GM12878 (cell line): ENCODE measurements around the gene MEIS2. TPM values are rescaled to one million over a fixed set of nuclear protein-coding genes. Genes with fewer than 3 reads are reported as not detected.

Source experiments
- ATF7 ChIP-seq: fragments of 450-650 bp; IDR thresholded peaks from 2 replicates; pipeline ENCODE4 v1.6.1; 2016; ENCODE audit warnings: low read depth, mild to moderate bottlenecking
- BHLHE40 ChIP-seq, 2 experiments: fragments of 450-650 bp in 1 of 2; IDR thresholded peaks; 2 replicates each; pipeline ENCODE4 v1.6.1; 2011 to 2017; ENCODE audit warnings: low read depth in 2 of 2, borderline replicate concordance in 1 of 2, improper control_type of control experiment in 1 of 2, low read length in 1 of 2, mild to moderate bottlenecking in 1 of 2
- CHD2 ChIP-seq: IDR thresholded peaks from 2 replicates; pipeline ENCODE4 v1.6.1; 2011; ENCODE audit warnings: low read depth, low read length, improper control_type of control experiment, borderline replicate concordance
- ESRRA ChIP-seq: IDR thresholded peaks from 2 replicates; pipeline ENCODE4 v1.6.1; 2012; ENCODE audit warnings: mild to moderate bottlenecking, low read length, improper control_type of control experiment
- NR2C1 ChIP-seq: fragments of 450-650 bp; IDR thresholded peaks from 2 replicates; pipeline ENCODE4 v1.6.1; 2017; ENCODE audit warnings: antibody characterized with exemption, mild to moderate bottlenecking, moderate library complexity
- PAX5 ChIP-seq: IDR thresholded peaks from 2 replicates; pipeline ENCODE4 v1.6.1; 2011; ENCODE audit warnings: low read depth, low read length, borderline replicate concordance
- POLR2AphosphoS5 ChIP-seq: IDR thresholded peaks from 2 replicates; pipeline ENCODE4 v1.6.1; 2011; ENCODE audit warnings: mild to moderate bottlenecking, low read length, inconsistent platforms
- RAD21 ChIP-seq: IDR thresholded peaks from 2 replicates; pipeline ENCODE4 v1.6.1; 2011; ENCODE audit warnings: mild to moderate bottlenecking, low read depth, low read length, moderate library complexity; ENCODE audit not compliant: insufficient read depth
- RELA ChIP-seq: fragments of 450-650 bp; IDR thresholded peaks from 2 replicates; pipeline ENCODE4 v1.8.0; 2014; ENCODE audit warnings: borderline replicate concordance; ENCODE audit not compliant: partially characterized antibody
- SMARCA5 ChIP-seq: fragments of 450-650 bp; IDR thresholded peaks from 2 replicates; pipeline ENCODE4 v1.6.1; 2017; ENCODE audit warnings: mild to moderate bottlenecking
- SP1 ChIP-seq: IDR thresholded peaks from one replicate; pipeline ENCODE4 v1.6.1; 2011; ENCODE audit warnings: low read depth, low read length
- SUZ12 ChIP-seq: fragments of 200-600 bp; sonication (generic); IDR thresholded peaks from one replicate; pipeline ENCODE4 v1.6.1; 2018; ENCODE audit warnings: antibody characterized with exemption, mild to moderate bottlenecking; ENCODE audit not compliant: unreplicated experiment
- TCF7 ChIP-seq: IDR thresholded peaks from 2 replicates; pipeline ENCODE4 v1.6.1; 2014; ENCODE audit warnings: antibody characterized with exemption, borderline replicate concordance
- YBX1 ChIP-seq: fragments of 450-650 bp; IDR thresholded peaks from 2 replicates; pipeline ENCODE4 v1.6.1; 2016; ENCODE audit warnings: antibody characterized with exemption
- ZZZ3 ChIP-seq: IDR thresholded peaks from 2 replicates; pipeline ENCODE4 v1.6.1; 2011; ENCODE audit warnings: low read depth; ENCODE audit not compliant: control insufficient read depth, insufficient read length
- polyA plus RNA-seq, 11 experiments: library from polyadenylated mRNA; depleted of rRNA in 4 of 11; unstranded in 6 of 11; stranded (reverse) in 5 of 11; fragments of >200 nt; fragmentation: Nextera tagmentation in 4 of 11; fragmentation: Illumina TruSeq in 1 of 11; extraction: Ambion mirVana in 4 of 11; extraction: Trizol in 1 of 11; gene quantifications; 1 replicate in 1 of 11; 2 replicates in 10 of 11; pipeline versions ENCODE4 v1.2.1 to v1.2.3, GENCODE V29; 2011 to 2016; ENCODE audit warnings: inconsistent platforms in 2 of 11, missing spikeins in 2 of 11, low read depth in 1 of 11
- total RNA-seq, 4 experiments: library from RNA; depleted of rRNA in 3 of 4; stranded (reverse); fragments of >200 nt in 3 of 4; fragmentation: Illumina TruSeq in 1 of 4; extraction: Trizol in 1 of 4; gene quantifications; 2 replicates each; pipeline versions ENCODE4 v1.2.1 to v1.2.3, GENCODE V29; 2013 to 2021
- TF ChIP-seq, protein P1 (sequence below): fragments of 450-650 bp; IDR thresholded peaks from 2 replicates; pipeline ENCODE4 v1.6.1; 2017; ENCODE audit warnings: mild to moderate bottlenecking, low read depth, inconsistent platforms; ENCODE audit not compliant: poor library complexity, severe bottlenecking
- TF ChIP-seq, protein P2 (sequence below): fragments of 450-650 bp; IDR thresholded peaks from 2 replicates; pipeline ENCODE4 v1.6.1; 2018; ENCODE audit warnings: mild to moderate bottlenecking, low read depth, moderate library complexity; ENCODE audit not compliant: partially characterized antibody
- TF ChIP-seq, protein P3 (sequence below): IDR thresholded peaks from 2 replicates; pipeline ENCODE4 v1.6.1; 2012; ENCODE audit warnings: low read depth, low read length, improper control_type of control experiment
- TF ChIP-seq, protein P4 (sequence below): fragments of 150-350 bp; IDR thresholded peaks from 2 replicates; pipeline ENCODE4 v1.6.1; 2014; ENCODE audit warnings: mild to moderate bottlenecking, low read depth, low read length
- TF ChIP-seq, protein P5 (sequence below): IDR thresholded peaks from 2 replicates; pipeline ENCODE4 v1.6.1; 2011; ENCODE audit warnings: low read depth, low read length, improper control_type of control experiment, borderline replicate concordance
- TF ChIP-seq, protein P6 (sequence below): fragments of 450-650 bp; IDR thresholded peaks from 2 replicates; pipeline ENCODE4 v1.6.1; 2016; ENCODE audit warnings: mild to moderate bottlenecking

MEIS2 gene
- total and polyA plus RNA-seq, 10 of the 15 experiments (the other 5 are each of a cell fraction or from before 2014, with no cell fraction given): 9.2 to 54.0 (median 20.4) TPM

DNA sequence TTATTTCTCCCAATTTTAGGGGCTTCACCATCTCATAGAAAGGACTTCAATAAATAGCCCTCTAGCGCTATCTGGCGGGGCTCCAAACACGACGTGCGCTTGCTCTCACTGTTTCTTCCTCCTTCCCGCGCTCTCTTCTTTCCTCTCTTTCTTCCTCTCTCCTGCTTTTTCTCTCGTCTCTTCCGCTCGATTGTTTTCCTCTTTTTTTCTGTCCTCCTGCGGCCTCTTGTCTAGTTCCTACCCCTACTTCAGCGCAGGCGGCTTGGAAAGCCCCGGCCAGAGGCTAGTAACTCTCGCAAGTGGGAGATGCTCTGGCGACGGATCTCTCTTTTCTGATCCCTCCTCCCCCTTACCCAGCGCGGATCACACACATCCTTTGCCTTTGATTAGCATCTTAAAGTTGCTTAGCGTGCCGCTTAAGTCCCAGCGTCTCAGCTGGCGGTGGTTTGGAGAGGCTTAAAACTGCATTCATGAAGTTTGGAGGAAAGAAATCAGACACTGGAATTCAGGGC lies 6.2 kb upstream of the MEIS2 start (continued):
- no peak for TF ChIP-seq SMARCA5
- TF ChIP-seq, protein P1, sequence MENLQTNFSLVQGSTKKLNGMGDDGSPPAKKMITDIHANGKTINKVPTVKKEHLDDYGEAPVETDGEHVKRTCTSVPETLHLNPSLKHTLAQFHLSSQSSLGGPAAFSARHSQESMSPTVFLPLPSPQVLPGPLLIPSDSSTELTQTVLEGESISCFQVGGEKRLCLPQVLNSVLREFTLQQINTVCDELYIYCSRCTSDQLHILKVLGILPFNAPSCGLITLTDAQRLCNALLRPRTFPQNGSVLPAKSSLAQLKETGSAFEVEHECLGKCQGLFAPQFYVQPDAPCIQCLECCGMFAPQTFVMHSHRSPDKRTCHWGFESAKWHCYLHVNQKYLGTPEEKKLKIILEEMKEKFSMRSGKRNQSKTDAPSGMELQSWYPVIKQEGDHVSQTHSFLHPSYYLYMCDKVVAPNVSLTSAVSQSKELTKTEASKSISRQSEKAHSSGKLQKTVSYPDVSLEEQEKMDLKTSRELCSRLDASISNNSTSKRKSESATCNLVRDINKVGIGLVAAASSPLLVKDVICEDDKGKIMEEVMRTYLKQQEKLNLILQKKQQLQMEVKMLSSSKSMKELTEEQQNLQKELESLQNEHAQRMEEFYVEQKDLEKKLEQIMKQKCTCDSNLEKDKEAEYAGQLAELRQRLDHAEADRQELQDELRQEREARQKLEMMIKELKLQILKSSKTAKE: peak; percentile 18
- TF ChIP-seq, protein P2, sequence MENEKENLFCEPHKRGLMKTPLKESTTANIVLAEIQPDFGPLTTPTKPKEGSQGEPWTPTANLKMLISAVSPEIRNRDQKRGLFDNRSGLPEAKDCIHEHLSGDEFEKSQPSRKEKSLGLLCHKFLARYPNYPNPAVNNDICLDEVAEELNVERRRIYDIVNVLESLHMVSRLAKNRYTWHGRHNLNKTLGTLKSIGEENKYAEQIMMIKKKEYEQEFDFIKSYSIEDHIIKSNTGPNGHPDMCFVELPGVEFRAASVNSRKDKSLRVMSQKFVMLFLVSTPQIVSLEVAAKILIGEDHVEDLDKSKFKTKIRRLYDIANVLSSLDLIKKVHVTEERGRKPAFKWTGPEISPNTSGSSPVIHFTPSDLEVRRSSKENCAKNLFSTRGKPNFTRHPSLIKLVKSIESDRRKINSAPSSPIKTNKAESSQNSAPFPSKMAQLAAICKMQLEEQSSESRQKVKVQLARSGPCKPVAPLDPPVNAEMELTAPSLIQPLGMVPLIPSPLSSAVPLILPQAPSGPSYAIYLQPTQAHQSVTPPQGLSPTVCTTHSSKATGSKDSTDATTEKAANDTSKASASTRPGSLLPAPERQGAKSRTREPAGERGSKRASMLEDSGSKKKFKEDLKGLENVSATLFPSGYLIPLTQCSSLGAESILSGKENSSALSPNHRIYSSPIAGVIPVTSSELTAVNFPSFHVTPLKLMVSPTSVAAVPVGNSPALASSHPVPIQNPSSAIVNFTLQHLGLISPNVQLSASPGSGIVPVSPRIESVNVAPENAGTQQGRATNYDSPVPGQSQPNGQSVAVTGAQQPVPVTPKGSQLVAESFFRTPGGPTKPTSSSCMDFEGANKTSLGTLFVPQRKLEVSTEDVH: no peak
- no peak for TF ChIP-seq ESRRA
- no peak for TF ChIP-seq NR2C1
- TF ChIP-seq RELA: no peak
- TF ChIP-seq SP1: no peak
- TF ChIP-seq BHLHE40 (IDR thresholded peaks at IDR 0.05; ENCODE audit: borderline replicate concordance in 1 of 2, low read depth in 2 of 2, low read length in 1 of 2): no peak
- TF ChIP-seq CHD2: no peak
- TF ChIP-seq, protein P3, sequence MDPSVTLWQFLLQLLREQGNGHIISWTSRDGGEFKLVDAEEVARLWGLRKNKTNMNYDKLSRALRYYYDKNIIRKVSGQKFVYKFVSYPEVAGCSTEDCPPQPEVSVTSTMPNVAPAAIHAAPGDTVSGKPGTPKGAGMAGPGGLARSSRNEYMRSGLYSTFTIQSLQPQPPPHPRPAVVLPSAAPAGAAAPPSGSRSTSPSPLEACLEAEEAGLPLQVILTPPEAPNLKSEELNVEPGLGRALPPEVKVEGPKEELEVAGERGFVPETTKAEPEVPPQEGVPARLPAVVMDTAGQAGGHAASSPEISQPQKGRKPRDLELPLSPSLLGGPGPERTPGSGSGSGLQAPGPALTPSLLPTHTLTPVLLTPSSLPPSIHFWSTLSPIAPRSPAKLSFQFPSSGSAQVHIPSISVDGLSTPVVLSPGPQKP: no peak
- TF ChIP-seq YBX1: no peak
- TF ChIP-seq, protein P4, sequence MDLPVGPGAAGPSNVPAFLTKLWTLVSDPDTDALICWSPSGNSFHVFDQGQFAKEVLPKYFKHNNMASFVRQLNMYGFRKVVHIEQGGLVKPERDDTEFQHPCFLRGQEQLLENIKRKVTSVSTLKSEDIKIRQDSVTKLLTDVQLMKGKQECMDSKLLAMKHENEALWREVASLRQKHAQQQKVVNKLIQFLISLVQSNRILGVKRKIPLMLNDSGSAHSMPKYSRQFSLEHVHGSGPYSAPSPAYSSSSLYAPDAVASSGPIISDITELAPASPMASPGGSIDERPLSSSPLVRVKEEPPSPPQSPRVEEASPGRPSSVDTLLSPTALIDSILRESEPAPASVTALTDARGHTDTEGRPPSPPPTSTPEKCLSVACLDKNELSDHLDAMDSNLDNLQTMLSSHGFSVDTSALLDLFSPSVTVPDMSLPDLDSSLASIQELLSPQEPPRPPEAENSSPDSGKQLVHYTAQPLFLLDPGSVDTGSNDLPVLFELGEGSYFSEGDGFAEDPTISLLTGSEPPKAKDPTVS: no peak
- no peak for TF ChIP-seq POLR2AphosphoS5
- TF ChIP-seq RAD21: peak; percentile 74
- TF ChIP-seq, protein P5, sequence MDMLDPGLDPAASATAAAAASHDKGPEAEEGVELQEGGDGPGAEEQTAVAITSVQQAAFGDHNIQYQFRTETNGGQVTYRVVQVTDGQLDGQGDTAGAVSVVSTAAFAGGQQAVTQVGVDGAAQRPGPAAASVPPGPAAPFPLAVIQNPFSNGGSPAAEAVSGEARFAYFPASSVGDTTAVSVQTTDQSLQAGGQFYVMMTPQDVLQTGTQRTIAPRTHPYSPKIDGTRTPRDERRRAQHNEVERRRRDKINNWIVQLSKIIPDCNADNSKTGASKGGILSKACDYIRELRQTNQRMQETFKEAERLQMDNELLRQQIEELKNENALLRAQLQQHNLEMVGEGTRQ: no peak
- TF ChIP-seq PAX5: no peak
- TF ChIP-seq SUZ12: no peak
- TF ChIP-seq ZZZ3: no peak
- TF ChIP-seq, protein P6, sequence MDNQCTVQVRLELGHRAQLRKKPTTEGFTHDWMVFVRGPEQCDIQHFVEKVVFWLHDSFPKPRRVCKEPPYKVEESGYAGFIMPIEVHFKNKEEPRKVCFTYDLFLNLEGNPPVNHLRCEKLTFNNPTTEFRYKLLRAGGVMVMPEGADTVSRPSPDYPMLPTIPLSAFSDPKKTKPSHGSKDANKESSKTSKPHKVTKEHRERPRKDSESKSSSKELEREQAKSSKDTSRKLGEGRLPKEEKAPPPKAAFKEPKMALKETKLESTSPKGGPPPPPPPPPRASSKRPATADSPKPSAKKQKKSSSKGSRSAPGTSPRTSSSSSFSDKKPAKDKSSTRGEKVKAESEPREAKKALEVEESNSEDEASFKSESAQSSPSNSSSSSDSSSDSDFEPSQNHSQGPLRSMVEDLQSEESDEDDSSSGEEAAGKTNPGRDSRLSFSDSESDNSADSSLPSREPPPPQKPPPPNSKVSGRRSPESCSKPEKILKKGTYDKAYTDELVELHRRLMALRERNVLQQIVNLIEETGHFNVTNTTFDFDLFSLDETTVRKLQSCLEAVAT: peak; percentile 53; the same call in 1 of the 2 replicates
- TF ChIP-seq ATF7: no peak
- TF ChIP-seq TCF7: no peak
